Endothelial cell of hepatic sinusoid (primary cell): ENCODE results near the gene FCN1.
"Not testable (repeated sequence)": the region's sequence is repeated elsewhere in the genome, so short reads cannot be mapped to it uniquely, and the experiment has no call there.

Experiments used
- in situ Hi-C: cut with HindIII; loops from 2 replicates; pipeline ENCODE4 v1.10.0; 2017; ENCODE audit warnings: low sequenced_read_pairs

The FCN1 gene

GRCh38 chr9:134860510-134860909, 57.2 kb downstream of the FCN1 start:
- in situ Hi-C loops = no loop called here

GRCh38 chr9:134858051-134858841, 59.5 kb downstream of the FCN1 start:
- in situ Hi-C loops = no loop called here

- in situ Hi-C loops = not testable (repeated sequence)
Measured at GRCh38 chr9:134857451-134857850, 60.3 kb downstream of the FCN1 start.

GRCh38 chr9:134855900-134856377, 61.8 kb downstream of the FCN1 start:
- in situ Hi-C loops = no loop called here
